GM18499 (cell line): ENCODE measurements around the gene RNF38.
"Not testable (repeated sequence)": the region's sequence is repeated elsewhere in the genome, so short reads cannot be mapped to it uniquely, and the experiment has no call there.

Experiments
- ATAC-seq: cut with Tn5 transposase; IDR thresholded peaks from one replicate; pipeline ENCODE4 v1.9.1; 2021; ENCODE audit warnings: moderate number of reproducible peaks; ENCODE audit not compliant: insufficient read depth, unreplicated experiment

RNF38 gene

GRCh38 chr9:36298566-36298965, 101.5 kb downstream of the RNF38 start:
- ATAC-seq: no peak

GRCh38 chr9:36297798-36298197, 102.3 kb downstream of the RNF38 start:
- ATAC-seq: no peak

GRCh38 chr9:36294996-36295395, 105.1 kb downstream of the RNF38 start:
- ATAC-seq: not testable (repeated sequence)

GRCh38 chr9:36293918-36294317, 106.2 kb downstream of the RNF38 start:
- no peak for ATAC-seq

- no peak for ATAC-seq
Measured at GRCh38 chr9:36293171-36293570, 106.9 kb downstream of the RNF38 start.

- no peak for ATAC-seq
Measured at GRCh38 chr9:36292641-36293040, 107.4 kb downstream of the RNF38 start.

- ATAC-seq: no peak
Measured at GRCh38 chr9:36290996-36291395, 109.1 kb downstream of the RNF38 start.

- ATAC-seq: no peak
Measured at GRCh38 chr9:36289836-36290435, 110.1 kb downstream of the RNF38 start.

- no peak for ATAC-seq
Measured at GRCh38 chr9:36288070-36288469, 112.0 kb downstream of the RNF38 start.
